Measurements from ENCODE around the gene ACR. TPM values are rescaled to one million over a fixed set of nuclear protein-coding genes. Genes with fewer than 3 reads are reported as not detected.

ACR gene
- total and polyA plus RNA-seq, 4 donors: 0.07 to 0.17 (median 0.12) TPM

GRCh38 chr22:50694099-50694605 is 43.9 kb upstream of the ACR start (continued):
- TF ChIP-seq, protein P1, sequence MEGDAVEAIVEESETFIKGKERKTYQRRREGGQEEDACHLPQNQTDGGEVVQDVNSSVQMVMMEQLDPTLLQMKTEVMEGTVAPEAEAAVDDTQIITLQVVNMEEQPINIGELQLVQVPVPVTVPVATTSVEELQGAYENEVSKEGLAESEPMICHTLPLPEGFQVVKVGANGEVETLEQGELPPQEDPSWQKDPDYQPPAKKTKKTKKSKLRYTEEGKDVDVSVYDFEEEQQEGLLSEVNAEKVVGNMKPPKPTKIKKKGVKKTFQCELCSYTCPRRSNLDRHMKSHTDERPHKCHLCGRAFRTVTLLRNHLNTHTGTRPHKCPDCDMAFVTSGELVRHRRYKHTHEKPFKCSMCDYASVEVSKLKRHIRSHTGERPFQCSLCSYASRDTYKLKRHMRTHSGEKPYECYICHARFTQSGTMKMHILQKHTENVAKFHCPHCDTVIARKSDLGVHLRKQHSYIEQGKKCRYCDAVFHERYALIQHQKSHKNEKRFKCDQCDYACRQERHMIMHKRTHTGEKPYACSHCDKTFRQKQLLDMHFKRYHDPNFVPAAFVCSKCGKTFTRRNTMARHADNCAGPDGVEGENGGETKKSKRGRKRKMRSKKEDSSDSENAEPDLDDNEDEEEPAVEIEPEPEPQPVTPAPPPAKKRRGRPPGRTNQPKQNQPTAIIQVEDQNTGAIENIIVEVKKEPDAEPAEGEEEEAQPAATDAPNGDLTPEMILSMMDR (IDR thresholded peaks at IDR 0.05; ENCODE audit: low read depth, low read length, missing input control): no peak
- no peak for TF ChIP-seq NR2F2 (IDR thresholded peaks at IDR 0.05)
- no peak for TF ChIP-seq MAX (IDR thresholded peaks at IDR 0.05)

GRCh38 chr22:50694766-50695420 is 43.1 kb upstream of the ACR start:
- Histone ChIP-seq H3K36me3 (ENCODE audit: control insufficient read depth in 4 of 4, insufficient read depth in 3 of 4, low read depth in 1 of 4, low read length in 3 of 4) (no peaks in the 10 kb centered on the region), H3K9me3 (ENCODE audit: control insufficient read depth in 4 of 4, low read length in 3 of 4) (no peaks in the 10 kb centered on the region), H3K4me3 (ENCODE audit: low read depth in 1 of 3, low read length in 3 of 3) (no peak overlapping the region), H3K27me3 (ENCODE audit: control insufficient read depth in 4 of 4, insufficient read depth in 4 of 4, low read length in 3 of 4) (no peaks in the 10 kb centered on the region), H3K9ac (ENCODE audit: low read depth in 1 of 2, low read length in 2 of 2) (no peak overlapping the region), H3K4me1 (ENCODE audit: control insufficient read depth in 4 of 4, insufficient read depth in 4 of 4, low read length in 3 of 4) (peaks cover 10 to 36% (median 23%) of the 10 kb centered on the region in 4 donors), H3K27ac (ENCODE audit: low read depth in 1 of 2, low read length in 2 of 2) (no peak overlapping the region)
- no peak for TF ChIP-seq FOXA2 (IDR thresholded peaks at IDR 0.05)
- TF ChIP-seq ATF3 (IDR thresholded peaks at IDR 0.05): no peak
- no peak for TF ChIP-seq ZBTB33 (IDR thresholded peaks at IDR 0.05)
- no peak for TF ChIP-seq HNF4A (conservative IDR thresholded peaks at IDR 0.05)
- TF ChIP-seq EGR1 (IDR thresholded peaks at IDR 0.05; ENCODE audit: low read depth in 2 of 2): no peak
- TF ChIP-seq JUND (IDR thresholded peaks at IDR 0.05): no peak
- TF ChIP-seq NR2F2 (IDR thresholded peaks at IDR 0.05): no peak
- TF ChIP-seq RAD21 (IDR thresholded peaks at IDR 0.05): no peak
- TF ChIP-seq FOXA1 (IDR thresholded peaks at IDR 0.05): no peak
- no peak for TF ChIP-seq GABPA (IDR thresholded peaks at IDR 0.05 in 1 of 2, conservative IDR thresholded peaks at IDR 0.05 in 1 of 2)
- TF ChIP-seq, protein P2, sequence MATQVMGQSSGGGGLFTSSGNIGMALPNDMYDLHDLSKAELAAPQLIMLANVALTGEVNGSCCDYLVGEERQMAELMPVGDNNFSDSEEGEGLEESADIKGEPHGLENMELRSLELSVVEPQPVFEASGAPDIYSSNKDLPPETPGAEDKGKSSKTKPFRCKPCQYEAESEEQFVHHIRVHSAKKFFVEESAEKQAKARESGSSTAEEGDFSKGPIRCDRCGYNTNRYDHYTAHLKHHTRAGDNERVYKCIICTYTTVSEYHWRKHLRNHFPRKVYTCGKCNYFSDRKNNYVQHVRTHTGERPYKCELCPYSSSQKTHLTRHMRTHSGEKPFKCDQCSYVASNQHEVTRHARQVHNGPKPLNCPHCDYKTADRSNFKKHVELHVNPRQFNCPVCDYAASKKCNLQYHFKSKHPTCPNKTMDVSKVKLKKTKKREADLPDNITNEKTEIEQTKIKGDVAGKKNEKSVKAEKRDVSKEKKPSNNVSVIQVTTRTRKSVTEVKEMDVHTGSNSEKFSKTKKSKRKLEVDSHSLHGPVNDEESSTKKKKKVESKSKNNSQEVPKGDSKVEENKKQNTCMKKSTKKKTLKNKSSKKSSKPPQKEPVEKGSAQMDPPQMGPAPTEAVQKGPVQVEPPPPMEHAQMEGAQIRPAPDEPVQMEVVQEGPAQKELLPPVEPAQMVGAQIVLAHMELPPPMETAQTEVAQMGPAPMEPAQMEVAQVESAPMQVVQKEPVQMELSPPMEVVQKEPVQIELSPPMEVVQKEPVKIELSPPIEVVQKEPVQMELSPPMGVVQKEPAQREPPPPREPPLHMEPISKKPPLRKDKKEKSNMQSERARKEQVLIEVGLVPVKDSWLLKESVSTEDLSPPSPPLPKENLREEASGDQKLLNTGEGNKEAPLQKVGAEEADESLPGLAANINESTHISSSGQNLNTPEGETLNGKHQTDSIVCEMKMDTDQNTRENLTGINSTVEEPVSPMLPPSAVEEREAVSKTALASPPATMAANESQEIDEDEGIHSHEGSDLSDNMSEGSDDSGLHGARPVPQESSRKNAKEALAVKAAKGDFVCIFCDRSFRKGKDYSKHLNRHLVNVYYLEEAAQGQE (IDR thresholded peaks at IDR 0.05): no peak
- no peak for TF ChIP-seq YY1 (IDR thresholded peaks at IDR 0.05)
- no peak for TF ChIP-seq RXRA (IDR thresholded peaks at IDR 0.05)
- TF ChIP-seq MAX (IDR thresholded peaks at IDR 0.05): no peak
- no peak for TF ChIP-seq TAF1 (conservative IDR thresholded peaks at IDR 0.05)
- TF ChIP-seq HNF4G (IDR thresholded peaks at IDR 0.05): no peak
- TF ChIP-seq, protein P1 (IDR thresholded peaks at IDR 0.05; ENCODE audit: low read depth, low read length, missing input control): no peak
- TF ChIP-seq SP1 (IDR thresholded peaks at IDR 0.05): no peak
- 92% methylated on average over 18 of the region's 18 CpGs for WGBS
- no peak for DNase-seq (ENCODE audit: low spot score)

All from liver (tissue), 9 donors.